ENCODE results near the gene HS2ST1. TPM values are rescaled to one million over a fixed set of nuclear protein-coding genes. Genes with fewer than 3 reads are reported as not detected.
"Not testable (repeated sequence)": the region's sequence is repeated elsewhere in the genome, so short reads cannot be mapped to it uniquely, and the experiment has no call there.

The HS2ST1 gene
- total and polyA plus RNA-seq, 4 donors = 4.1 to 45.3 (median 16.3) TPM

- no peak for ATAC-seq (ENCODE audit: insufficient read depth, low FRiP score)
- no peak overlapping the region for H3K9ac ChIP-seq (ENCODE audit: insufficient read depth in 1 of 2, low read length in 2 of 2)
- no peaks in the 10 kb centered on the region for H3K9me3 ChIP-seq (ENCODE audit: control insufficient read depth in 4 of 4, insufficient read depth in 3 of 4, low read length in 3 of 4)
- no peaks in the 10 kb centered on the region for H3K27me3 ChIP-seq (ENCODE audit: control insufficient read depth in 3 of 3, insufficient read depth in 3 of 3, low read length in 2 of 3)
- no peak for DNase-seq
- H3K4me1 ChIP-seq (ENCODE audit: control insufficient read depth in 5 of 5, insufficient read depth in 5 of 5, low read length in 5 of 5) = peaks cover 0 to 2% (median 0%) of the 10 kb centered on the region in 5 donors
- no peak overlapping the region for H3K27ac ChIP-seq (ENCODE audit: low read depth in 1 of 2, low read length in 1 of 2)
- H3K4me3 ChIP-seq = no peak overlapping the region
- WGBS, 2 donors = 92 to 96% methylated on average over 5 of the region's 5 CpGs
- peaks cover 0 to 1% (median 0%) of the 10 kb centered on the region in 4 donors for H3K36me3 ChIP-seq (ENCODE audit: control insufficient read depth in 4 of 4, insufficient read depth in 4 of 4, low read length in 4 of 4)
- TF ChIP-seq CTCF (IDR thresholded peaks at IDR 0.05; ENCODE audit: control extremely low read depth, extremely low read depth) = no peak
Measured at GRCh38 chr1:86887479-86888162, 26.8 kb upstream of the HS2ST1 start.

- H3K9ac ChIP-seq (ENCODE audit: insufficient read depth in 1 of 2, low read length in 2 of 2) = no peak overlapping the region
- 99 to 100% methylated on average over 5 of the region's 5 CpGs for WGBS, 2 donors
- peaks cover 0 to 1% (median 0%) of the 10 kb centered on the region in 4 donors for H3K36me3 ChIP-seq (ENCODE audit: control insufficient read depth in 4 of 4, insufficient read depth in 4 of 4, low read length in 4 of 4)
- no peak overlapping the region for H3K27ac ChIP-seq (ENCODE audit: low read depth in 1 of 2, low read length in 1 of 2)
- H3K4me1 ChIP-seq (ENCODE audit: control insufficient read depth in 5 of 5, insufficient read depth in 5 of 5, low read length in 5 of 5) = peaks cover 0 to 2% (median 0%) of the 10 kb centered on the region in 5 donors
- TF ChIP-seq CTCF (IDR thresholded peaks at IDR 0.05; ENCODE audit: control extremely low read depth, extremely low read depth) = no peak
- no peaks in the 10 kb centered on the region for H3K27me3 ChIP-seq (ENCODE audit: control insufficient read depth in 3 of 3, insufficient read depth in 3 of 3, low read length in 2 of 3)
- ATAC-seq (ENCODE audit: insufficient read depth, low FRiP score) = no peak
- no peak overlapping the region for H3K4me3 ChIP-seq
- H3K9me3 ChIP-seq (ENCODE audit: control insufficient read depth in 4 of 4, insufficient read depth in 3 of 4, low read length in 3 of 4) = no peaks in the 10 kb centered on the region
- DNase-seq = no peak
Measured at GRCh38 chr1:86888327-86888726, 26.1 kb upstream of the HS2ST1 start.

GRCh38 chr1:86899401-86899800 is 15.0 kb upstream of the HS2ST1 start:
- H3K9me3 ChIP-seq (ENCODE audit: control insufficient read depth in 4 of 4, insufficient read depth in 3 of 4, low read length in 3 of 4); H3K9ac ChIP-seq (ENCODE audit: insufficient read depth in 1 of 2, low read length in 2 of 2); H3K27me3 ChIP-seq (ENCODE audit: control insufficient read depth in 3 of 3, insufficient read depth in 3 of 3, low read length in 2 of 3); H3K4me1 ChIP-seq (ENCODE audit: control insufficient read depth in 5 of 5, insufficient read depth in 5 of 5, low read length in 5 of 5); DNase-seq; H3K4me3 ChIP-seq; ATAC-seq (ENCODE audit: insufficient read depth, low FRiP score); H3K27ac ChIP-seq (ENCODE audit: low read depth in 1 of 2, low read length in 1 of 2): not testable (repeated sequence)
- peaks cover 3 to 15% (median 6%) of the 10 kb centered on the region in 4 donors for H3K36me3 ChIP-seq (ENCODE audit: control insufficient read depth in 4 of 4, insufficient read depth in 4 of 4, low read length in 4 of 4)
- WGBS, 2 donors = 98 to 100% methylated on average over 7 to 27 of the region's 33 CpGs

GRCh38 chr1:86905875-86906274 is 8.6 kb upstream of the HS2ST1 start:
- Histone ChIP-seq H3K9me3 (ENCODE audit: control insufficient read depth in 4 of 4, insufficient read depth in 3 of 4, low read length in 3 of 4) (no peaks in the 10 kb centered on the region), H3K4me1 (ENCODE audit: control insufficient read depth in 5 of 5, insufficient read depth in 5 of 5, low read length in 5 of 5) (peaks cover 0 to 18% (median 0%) of the 10 kb centered on the region in 5 donors), H3K27me3 (ENCODE audit: control insufficient read depth in 3 of 3, insufficient read depth in 3 of 3, low read length in 2 of 3) (no peaks in the 10 kb centered on the region), H3K4me3 (no peak overlapping the region), H3K27ac (ENCODE audit: low read depth in 1 of 2, low read length in 1 of 2) (no peak overlapping the region), H3K36me3 (ENCODE audit: control insufficient read depth in 4 of 4, insufficient read depth in 4 of 4, low read length in 4 of 4) (peaks cover 0 to 9% (median 4%) of the 10 kb centered on the region in 4 donors), H3K9ac (ENCODE audit: insufficient read depth in 1 of 2, low read length in 2 of 2) (no peak overlapping the region)
- no peak for ATAC-seq (ENCODE audit: insufficient read depth, low FRiP score)
- WGBS, 2 donors = 50 to 90% methylated on average over 1 of the region's 1 CpG
- no peak for DNase-seq
- TF ChIP-seq CTCF (IDR thresholded peaks at IDR 0.05; ENCODE audit: control extremely low read depth, extremely low read depth) = no peak

All from lung (tissue), 12 donors.